ENCODE data around the gene TICAM1. TPM values are rescaled to one million over a fixed set of nuclear protein-coding genes. Genes with fewer than 3 reads are reported as not detected.

Gene TICAM1
- total RNA-seq, 1 experiment from 2014 or later, result 0.48 TPM

- no peaks in the 10 kb centered on the region; a peak in 1 of 7 replicates for H3K36me3 Mint-ChIP-seq (ENCODE audit: insufficient read depth in 1 of 3, low read depth in 3 of 3)
- Histone ChIP-seq H2AFZ (ENCODE audit: low read length) (no peak overlapping the region), H2BK20ac (ENCODE audit: low read depth, low read length, poor library complexity, severe bottlenecking) (no peak overlapping the region), H2BK5ac (ENCODE audit: insufficient read length, low read length) (no peak overlapping the region), H2BK12ac (ENCODE audit: insufficient read length, low read depth, low read length) (no peak overlapping the region), H3K23ac (ENCODE audit: insufficient read length, low read depth, low read length) (no peak overlapping the region), H2BK120ac (ENCODE audit: low read depth, low read length, poor library complexity, severe bottlenecking) (no peak overlapping the region), H3K27ac (ENCODE audit: insufficient read length, low read depth, low read length) (no peak overlapping the region), H3K4me1 (ENCODE audit: insufficient read depth, low read length) (no peaks in the 10 kb centered on the region), H3K14ac (ENCODE audit: insufficient read depth, low read length) (no peak overlapping the region), H3K27me3 (ENCODE audit: insufficient read depth, low read length) (no peaks in the 10 kb centered on the region), H3K4ac (ENCODE audit: low read depth, low read length) (no peak overlapping the region), H3K9ac (ENCODE audit: extremely low read depth, insufficient read length, low read length) (no peak overlapping the region), H4K8ac (replicated peaks; ENCODE audit: insufficient read length, low read depth, low read length) (no peak overlapping the region), H3K9me3 (ENCODE audit: control insufficient read depth, low read depth, low read length) (no peaks in the 10 kb centered on the region), H3T11ph (ENCODE audit: low read length) (no peak overlapping the region), H4K20me1 (ENCODE audit: control insufficient read depth, insufficient read depth, insufficient read length) (no peaks in the 10 kb centered on the region), H3K18ac (ENCODE audit: insufficient read length, low read depth, low read length) (no peak overlapping the region), H2BK15ac (ENCODE audit: low read depth, low read length) (no peak overlapping the region), H3K79me1 (ENCODE audit: insufficient read depth, low read depth, low read length, poor library complexity, severe bottlenecking) (no peaks in the 10 kb centered on the region), H4K5ac (ENCODE audit: insufficient read length, low read depth, low read length) (no peak overlapping the region), H4K91ac (ENCODE audit: insufficient read length, low read depth, low read length) (no peak overlapping the region), H2AK5ac (ENCODE audit: insufficient read length, low read length) (no peak overlapping the region), H3K23me2 (ENCODE audit: insufficient read length, low read depth, low read length, poor library complexity, severe bottlenecking) (no peaks in the 10 kb centered on the region), H3K79me2 (ENCODE audit: insufficient read depth, low read length) (no peaks in the 10 kb centered on the region), H3K4me2 (ENCODE audit: insufficient read depth, insufficient read length, low read length) (no peak overlapping the region), H3K56ac (ENCODE audit: insufficient read length, low read depth, low read length) (no peak overlapping the region)
- H3K27ac Mint-ChIP-seq, result peak overlapping the region in 1 of 3 experiments; percentile 22; a peak in 1 of 7 replicates
- H3K27me3 Mint-ChIP-seq (ENCODE audit: low read depth), result no peaks in the 10 kb centered on the region; the same call in 1 of the 2 replicates
- no peak for DNase-seq
- H3K9me3 Mint-ChIP-seq, result peaks cover 0 to 6% of the 10 kb centered on the region in 2 experiments; a peak in 1 of 5 replicates
- peaks cover 15 to 22% of the 10 kb centered on the region in 2 experiments for H3K4me1 Mint-ChIP-seq
- no peak for TF ChIP-seq CTCF (conservative IDR thresholded peaks at IDR 0.05)
- WGBS (ENCODE audit: extremely low coverage, insufficient read length, low lambda C conversion rate), result no CpG with 5 or more reads among the region's 3 CpGs
- no peak overlapping the region for H3K4me3 Mint-ChIP-seq
Measured at GRCh38 chr19:4873930-4874329, 42.4 kb upstream of the TICAM1 start.
